Measurements from ENCODE around the gene TVP23C.

DNA sequence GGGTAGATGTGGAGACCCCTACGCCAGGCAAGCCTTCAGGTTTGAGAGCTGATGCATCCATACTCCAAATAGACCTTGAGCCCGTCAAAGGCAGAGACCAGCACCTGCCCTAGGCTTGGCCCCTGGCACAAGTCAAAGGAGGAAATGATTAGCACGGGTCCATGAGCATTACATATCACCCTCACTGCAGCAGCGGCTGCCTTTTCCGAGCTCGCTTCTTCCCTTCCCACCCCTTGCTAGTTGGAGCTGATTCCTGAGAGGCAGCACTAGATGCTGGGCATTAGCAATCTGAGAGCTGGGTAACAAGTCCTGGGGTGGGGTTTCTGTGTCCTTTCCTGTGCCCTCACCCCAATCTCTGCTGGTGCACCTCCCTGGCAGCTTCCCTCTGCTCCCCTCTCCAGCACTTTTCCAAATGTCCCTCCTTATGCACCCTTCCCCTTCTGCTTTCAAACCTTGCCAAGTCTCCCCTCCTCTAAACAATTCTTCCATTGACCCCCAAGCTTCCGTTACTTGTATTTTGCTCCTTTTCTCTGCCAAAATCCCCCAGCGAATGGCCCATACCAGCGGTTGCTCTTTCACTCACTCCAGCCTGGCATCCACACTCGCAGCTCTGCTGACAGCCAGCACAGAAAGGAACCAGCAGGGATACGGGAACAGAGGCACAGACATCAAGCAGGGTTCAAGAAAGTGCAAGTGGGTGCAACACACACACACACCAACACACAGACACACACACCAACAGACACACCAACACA lies 98.9 kb downstream of the TVP23C start:
- TF ChIP-seq, protein P1, sequence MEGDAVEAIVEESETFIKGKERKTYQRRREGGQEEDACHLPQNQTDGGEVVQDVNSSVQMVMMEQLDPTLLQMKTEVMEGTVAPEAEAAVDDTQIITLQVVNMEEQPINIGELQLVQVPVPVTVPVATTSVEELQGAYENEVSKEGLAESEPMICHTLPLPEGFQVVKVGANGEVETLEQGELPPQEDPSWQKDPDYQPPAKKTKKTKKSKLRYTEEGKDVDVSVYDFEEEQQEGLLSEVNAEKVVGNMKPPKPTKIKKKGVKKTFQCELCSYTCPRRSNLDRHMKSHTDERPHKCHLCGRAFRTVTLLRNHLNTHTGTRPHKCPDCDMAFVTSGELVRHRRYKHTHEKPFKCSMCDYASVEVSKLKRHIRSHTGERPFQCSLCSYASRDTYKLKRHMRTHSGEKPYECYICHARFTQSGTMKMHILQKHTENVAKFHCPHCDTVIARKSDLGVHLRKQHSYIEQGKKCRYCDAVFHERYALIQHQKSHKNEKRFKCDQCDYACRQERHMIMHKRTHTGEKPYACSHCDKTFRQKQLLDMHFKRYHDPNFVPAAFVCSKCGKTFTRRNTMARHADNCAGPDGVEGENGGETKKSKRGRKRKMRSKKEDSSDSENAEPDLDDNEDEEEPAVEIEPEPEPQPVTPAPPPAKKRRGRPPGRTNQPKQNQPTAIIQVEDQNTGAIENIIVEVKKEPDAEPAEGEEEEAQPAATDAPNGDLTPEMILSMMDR (IDR thresholded peaks at IDR 0.05): no peak
- TF ChIP-seq POLR2AphosphoS5 (IDR thresholded peaks at IDR 0.05): no peak

Measured in stomach (tissue), 4 donors.